GM12801 (cell line): ENCODE data around the gene SREBF2.

ENCODE experiments used
- TF ChIP-seq, protein P1 (sequence below): IDR thresholded peaks from one replicate; pipeline ENCODE4 v1.5.1; 2011; ENCODE audit warnings: control low read depth; ENCODE audit not compliant: insufficient read length; ENCODE audit errors: extremely low read depth

SREBF2 gene

DNA sequence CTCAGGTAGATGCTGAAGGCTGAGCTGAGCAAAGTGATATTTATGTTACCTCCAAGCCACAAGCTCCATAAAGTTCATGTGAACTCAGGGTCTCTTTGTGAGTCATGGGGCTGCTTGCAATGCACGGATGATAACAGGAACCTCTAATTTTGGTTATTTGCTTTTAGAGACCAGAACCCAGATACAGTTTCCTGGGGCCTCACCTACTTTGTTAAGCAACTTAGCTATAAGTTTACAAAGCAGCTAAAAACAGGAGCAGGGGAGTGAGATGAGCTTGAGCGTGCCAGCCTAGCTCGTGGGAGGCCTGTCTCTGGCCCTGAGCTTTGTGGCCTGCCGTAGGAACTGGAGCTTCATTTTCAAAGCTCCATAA, 29.2 kb downstream of the SREBF2 start:
- TF ChIP-seq, protein P1, sequence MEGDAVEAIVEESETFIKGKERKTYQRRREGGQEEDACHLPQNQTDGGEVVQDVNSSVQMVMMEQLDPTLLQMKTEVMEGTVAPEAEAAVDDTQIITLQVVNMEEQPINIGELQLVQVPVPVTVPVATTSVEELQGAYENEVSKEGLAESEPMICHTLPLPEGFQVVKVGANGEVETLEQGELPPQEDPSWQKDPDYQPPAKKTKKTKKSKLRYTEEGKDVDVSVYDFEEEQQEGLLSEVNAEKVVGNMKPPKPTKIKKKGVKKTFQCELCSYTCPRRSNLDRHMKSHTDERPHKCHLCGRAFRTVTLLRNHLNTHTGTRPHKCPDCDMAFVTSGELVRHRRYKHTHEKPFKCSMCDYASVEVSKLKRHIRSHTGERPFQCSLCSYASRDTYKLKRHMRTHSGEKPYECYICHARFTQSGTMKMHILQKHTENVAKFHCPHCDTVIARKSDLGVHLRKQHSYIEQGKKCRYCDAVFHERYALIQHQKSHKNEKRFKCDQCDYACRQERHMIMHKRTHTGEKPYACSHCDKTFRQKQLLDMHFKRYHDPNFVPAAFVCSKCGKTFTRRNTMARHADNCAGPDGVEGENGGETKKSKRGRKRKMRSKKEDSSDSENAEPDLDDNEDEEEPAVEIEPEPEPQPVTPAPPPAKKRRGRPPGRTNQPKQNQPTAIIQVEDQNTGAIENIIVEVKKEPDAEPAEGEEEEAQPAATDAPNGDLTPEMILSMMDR, result no peak

DNA sequence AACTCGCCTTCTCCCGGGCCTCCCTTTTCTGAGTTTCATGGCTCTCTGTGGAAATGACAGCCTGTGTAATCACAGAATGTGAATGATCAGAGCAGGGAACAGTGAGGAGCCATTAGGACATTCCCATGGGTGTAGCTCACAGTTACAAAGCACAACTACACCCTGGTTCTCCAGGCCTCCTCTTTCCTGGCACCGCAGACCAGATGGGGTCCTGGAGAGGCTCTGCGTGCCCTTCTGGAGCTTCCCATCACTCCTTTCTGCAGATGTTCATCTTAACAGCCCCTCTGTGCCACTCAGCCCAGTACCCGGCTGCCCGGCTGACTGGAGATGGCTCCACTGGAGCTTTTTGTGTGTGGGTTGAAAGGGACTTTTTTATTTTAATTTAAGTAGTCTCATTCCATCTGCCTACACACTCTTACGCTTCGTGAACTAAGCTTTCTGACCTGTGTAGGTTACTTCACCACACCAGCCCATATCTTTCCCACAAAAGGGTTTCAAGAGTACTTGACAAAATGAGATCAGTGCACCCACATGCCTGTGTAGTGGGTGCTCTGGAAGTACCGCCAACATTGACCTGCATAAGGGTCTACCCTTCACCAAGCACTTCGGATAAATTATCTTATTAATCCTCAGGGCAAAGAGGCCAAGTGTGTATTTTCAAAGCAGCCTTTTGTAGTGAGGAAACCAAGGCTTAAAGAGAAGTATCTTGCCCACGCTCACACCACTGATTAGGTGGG, 29.8 kb downstream of the SREBF2 start:
- TF ChIP-seq, protein P1, result no peak

DNA sequence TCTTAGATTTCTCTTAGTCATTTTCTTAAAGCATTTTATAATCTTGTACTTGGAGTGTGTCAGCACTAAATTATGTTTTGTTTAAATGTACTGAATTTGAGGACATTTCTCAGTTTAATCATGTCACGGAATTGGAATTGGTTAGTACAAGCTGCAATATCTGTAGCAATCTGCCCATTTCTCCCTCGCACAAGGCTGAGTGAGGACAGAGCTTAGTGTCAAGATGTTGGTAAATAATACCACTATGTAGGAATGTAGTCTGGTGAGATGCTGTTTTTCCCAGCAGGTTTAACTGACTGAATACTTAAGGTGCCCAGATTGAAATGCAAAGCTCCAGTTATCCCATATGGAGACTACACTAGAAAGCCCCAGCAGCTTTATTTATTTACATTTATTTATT, 30.6 kb downstream of the SREBF2 start:
- TF ChIP-seq, protein P1, result no peak

DNA sequence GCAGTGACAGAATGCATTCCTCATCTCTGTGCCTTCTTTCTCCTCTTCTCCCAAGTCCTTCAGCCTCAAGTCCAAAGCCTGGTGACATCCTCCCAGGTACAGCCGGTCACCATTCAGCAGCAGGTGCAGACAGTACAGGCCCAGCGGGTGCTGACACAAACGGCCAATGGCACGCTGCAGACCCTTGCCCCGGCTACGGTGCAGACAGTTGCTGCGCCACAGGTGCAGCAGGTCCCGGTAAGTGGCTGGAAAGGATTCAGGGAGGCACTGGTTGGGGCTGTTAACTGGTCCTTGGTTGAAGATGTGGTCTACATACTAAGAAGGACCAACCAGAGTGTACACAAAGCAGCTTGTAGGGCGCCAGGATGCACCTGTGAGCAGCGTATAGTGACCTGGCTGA, 35.7 kb downstream of the SREBF2 start:
- TF ChIP-seq, protein P1, result no peak

DNA sequence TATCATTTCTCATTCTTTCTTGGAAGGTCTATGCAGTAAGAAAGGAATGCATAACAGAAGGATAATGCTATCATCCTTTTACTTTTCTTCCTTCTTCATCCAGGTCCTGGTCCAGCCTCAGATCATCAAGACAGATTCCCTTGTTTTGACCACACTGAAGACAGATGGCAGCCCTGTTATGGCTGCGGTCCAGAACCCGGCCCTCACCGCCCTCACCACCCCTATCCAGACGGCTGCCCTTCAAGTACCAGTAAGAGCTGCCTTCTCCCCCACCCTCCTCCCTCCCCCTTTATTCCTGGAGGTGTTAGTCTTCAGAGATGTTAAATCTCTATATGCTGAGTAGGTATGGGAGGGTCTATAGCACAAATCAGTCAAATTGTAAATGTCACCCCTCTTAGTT, 37.9 kb downstream of the SREBF2 start:
- TF ChIP-seq, protein P1, result no peak

DNA sequence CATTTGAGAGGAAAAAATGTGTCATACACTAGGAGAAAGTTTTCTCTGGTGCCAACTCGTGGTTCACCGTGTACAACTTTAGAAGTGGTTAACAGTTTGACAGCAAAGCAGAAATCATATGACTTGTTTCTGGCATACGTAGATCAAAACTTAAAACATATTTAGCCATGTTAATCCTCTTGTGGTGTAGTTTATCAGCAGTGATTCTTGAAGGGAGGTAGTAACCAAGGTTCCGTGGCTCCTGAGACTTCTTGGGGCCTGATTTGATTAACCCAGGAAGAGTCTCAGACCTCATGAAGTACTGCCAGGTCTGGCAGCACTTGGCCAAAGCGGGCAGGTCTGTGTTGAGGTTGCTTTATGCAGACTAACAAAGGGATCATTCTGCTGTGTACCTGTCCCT, 40.5 kb downstream of the SREBF2 start:
- TF ChIP-seq, protein P1, result no peak

DNA sequence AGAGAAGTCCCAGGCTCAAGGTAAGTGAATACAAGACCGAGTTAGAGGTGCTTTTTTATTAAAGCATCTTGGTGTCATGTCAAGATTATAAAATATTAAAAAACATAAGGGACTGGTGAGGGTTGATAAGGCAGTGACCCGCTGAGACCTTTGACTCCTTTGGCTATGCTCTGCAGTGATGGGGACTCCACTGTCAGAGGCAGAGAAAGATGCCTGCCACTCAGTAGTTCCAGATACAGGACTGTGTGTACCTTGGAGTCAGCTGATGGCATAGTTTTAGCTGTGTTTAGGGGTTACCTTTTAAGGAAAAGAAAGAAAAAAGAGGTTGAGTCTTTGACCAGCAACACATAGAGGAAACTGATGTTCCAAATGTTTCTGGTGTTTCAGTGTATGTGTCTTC, 41.2 kb downstream of the SREBF2 start:
- TF ChIP-seq, protein P1, result no peak
